ENCODE results near the gene ULBP2.
"Not testable (repeated sequence)": the region's sequence is repeated elsewhere in the genome, so short reads cannot be mapped to it uniquely, and the experiment has no call there.

The ULBP2 gene

DNA sequence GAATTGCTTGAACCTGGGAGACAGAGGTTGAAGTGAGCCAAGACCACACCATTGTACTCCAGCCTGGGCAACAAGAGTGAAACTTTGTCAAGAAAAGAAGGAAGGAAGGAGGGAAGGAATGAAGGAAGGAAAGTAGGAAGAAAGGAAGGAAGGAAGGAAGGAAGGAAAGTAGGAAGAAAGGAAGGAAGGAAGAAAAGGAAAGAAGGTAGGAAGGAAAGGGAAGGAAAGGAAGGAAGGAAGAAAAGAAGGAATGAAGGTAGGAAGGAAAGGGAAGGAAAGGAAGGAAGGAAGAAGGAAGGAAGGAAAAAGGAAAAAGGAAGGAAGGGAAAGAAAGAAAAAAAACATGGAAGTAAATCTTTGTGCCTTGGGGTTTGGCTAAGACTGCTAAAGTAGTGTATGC is 33.6 kb downstream of the ULBP2 start:
- DNase-seq = no peak

DNA sequence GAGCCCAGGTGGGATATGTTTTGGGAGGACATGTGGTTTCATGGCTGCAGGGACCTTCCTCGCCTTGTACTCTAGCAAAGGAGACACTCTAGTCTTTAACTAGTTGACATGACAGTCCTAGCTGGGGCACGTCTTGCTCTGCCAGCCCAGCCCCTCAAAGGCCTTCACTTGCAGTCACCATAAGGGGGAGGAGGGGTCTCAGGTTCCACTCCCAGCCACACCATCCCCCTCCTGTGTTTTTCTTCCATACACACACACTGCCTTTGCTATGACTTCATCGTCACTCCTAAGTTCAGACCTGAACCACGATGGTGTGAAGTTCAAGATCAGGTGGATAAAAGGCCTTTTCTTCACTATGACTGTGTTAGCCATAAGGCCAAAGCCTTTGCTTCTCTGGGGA is 35.4 kb downstream of the ULBP2 start:
- no peak for DNase-seq

DNA sequence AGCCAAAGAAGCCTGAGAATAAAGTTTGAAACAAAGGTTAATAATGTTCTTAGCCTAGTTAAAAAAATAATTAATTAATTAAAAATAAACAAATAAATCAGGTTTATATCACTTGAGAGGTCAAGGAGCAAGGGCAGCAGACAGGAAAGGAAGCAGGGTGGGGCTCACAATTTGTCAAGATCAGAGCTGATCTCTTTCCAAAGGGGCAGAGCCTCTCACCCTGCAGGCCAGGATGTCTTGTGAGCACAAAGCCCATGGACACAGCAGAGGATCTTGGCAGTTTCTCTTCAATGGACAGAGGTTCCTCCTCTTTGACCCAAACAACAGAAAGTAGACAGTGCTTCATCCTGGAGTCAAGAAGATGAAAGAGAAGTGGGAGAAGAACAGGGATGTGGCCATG is 36.8 kb downstream of the ULBP2 start:
- DNase-seq = no peak

DNA sequence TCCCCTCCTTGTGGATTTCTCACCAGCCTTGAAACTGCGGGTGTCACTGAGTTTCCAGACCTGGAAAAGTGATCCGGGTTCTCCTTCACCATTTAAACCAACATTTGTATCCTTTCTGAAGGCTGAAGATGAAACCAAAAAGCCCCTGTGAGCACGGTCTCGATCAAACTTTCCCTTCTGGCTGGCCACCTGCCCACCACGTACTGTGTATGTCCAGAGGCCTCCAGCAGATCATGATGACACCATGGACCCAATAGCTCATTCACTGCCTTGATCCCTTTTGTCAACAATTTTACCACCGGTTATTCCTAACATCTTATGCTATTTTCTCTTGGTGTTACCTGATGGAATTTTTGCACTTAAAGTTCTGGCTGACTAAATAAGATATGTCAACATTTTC is 37.5 kb downstream of the ULBP2 start:
- DNase-seq = no peak

DNA sequence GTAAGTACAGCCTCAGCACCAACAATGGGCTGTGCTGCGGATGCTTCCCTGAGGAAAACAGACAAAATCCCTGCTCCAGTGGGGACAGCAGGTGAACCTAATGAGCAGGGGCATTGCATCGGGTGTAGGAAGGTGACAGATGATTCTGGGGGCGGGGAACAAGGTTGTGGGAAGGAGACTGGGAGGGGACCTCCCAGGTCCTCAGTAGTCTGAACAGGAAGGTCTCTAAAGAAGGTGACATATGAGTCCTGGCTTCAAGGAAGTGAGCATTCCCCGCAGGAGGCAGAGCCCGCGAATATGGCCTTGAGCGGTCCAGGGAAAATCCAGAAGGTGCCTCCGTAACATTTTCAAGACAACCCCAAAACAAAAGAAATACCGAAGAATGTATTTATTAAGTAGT is 41.3 kb downstream of the ULBP2 start:
- no peak for DNase-seq

DNA sequence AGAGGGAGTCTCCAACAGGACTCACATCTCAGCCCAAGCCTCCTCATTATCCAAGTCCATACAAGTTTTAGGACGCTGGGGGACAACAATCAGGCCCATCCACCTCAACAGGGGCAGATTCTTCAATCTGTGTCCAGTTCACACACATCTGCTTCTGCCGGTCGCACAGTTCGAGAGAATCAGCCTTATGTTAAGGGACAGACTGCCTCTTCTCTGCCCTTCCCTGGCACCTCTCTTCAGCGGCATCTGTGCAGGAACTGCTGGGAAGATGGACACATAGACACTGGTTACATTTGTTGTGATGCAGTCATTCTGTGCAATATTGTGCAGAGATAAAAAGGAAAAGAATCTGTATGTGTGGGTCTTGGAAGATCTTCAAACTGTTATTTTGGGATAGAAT is 43.0 kb downstream of the ULBP2 start:
- no peak for DNase-seq

DNA sequence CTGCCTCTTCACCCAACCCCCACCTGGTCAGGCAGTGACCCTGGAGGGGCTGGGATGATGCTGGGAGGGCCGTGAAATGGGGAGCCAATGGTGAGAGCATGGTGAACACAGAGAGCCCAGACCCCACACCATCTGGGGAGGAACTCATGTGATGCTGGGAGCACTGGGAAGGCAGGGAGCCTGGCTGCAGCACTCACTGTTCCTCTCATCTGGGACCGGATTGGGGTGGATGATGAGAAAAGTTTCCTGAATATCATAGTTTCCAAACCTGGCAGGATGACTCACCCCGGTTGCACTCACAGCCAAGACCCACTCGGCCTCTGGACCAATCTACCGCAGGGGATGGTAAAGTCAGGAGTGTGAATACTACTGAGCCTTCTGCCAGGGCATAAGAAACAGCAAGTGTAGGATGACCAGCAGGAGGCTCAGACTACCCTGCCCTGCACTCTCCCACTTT is 43.7 kb downstream of the ULBP2 start:
- DNase-seq = no peak

DNA sequence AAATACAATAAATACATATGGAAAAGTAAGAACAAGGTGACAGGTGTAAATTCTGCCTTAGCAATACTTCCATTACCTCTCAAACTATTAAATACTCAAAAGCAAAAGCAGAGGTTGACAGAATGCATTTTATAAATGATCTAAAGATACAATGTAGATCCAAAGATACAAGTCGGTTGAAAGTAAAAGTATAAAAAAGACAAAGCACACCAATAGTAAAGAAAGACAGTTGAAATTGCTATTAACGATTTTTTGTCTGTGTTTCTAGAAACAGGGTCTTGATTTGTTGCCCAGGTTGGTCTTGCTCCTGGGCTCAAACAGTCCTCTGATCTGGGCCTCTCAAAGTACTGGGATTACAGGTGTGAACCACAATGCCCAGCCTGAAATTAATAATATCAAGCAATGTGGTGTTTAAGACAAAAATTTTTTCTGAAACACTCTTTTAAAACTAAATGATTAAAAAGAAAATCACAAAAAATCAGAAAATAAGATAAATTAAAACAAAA is 45.8 kb downstream of the ULBP2 start:
- DNase-seq = no peak

DNA sequence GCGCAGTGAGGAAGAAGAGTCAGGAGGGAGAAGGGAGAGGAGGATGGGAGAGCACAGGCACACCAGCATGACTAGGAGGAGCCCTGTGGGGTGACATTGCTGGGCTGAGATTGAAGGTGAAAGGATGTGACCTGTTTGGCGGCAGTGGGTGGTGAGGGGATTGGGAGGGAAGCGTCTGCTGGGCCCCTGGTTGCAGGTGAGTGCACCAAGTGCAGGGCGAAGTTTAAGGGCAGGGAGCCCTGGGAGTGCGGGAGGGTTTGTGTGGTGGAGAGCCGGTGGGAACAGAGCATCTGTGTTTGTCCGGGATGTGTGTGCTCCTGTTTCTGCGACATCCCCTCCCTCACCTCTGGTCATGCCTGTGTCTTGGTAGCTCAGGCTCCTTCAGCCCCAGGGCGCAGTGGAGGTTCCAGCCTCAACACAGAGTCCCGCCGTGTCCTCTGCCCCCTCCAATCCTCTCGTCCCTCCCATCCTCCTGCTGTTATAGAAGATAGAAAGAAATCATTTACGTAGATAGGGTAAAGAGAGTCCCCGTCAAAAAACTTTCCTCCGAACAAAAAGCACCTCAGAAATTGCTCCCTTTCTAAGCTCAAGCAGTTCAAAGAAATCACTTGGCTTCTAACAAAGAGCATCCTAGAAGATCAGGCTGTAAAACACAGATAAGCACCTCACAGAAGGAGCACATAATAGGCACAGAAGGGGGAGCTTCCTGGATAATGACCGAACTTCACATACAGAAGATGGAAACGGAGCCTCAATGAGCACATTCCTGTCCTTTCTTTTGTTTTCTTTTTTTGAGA is 46.9 kb downstream of the ULBP2 start:
- DNase-seq = no peak

DNA sequence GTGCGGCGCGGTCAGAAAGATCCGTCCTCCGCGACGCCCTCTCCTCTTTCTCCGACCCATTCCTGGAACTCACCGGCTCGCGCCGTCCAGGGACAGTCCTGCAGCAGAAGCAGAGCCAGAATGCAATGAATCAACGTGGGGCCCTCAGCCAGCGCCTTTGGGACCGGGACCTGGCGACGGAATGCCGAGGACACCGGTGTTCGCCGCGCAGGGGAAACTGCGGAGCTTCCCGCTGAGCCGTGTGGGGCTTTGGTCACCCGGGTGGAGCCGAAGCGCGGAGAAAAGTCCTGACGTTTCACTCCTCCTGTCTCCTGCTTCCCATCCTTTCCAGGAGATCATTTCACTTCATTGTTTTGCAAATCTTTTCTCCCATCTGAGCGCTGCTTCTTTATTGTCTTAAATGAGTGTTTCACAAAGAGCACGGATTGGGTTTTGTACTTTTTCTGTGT is 48.4 kb downstream of the ULBP2 start:
- no peak for DNase-seq

DNA sequence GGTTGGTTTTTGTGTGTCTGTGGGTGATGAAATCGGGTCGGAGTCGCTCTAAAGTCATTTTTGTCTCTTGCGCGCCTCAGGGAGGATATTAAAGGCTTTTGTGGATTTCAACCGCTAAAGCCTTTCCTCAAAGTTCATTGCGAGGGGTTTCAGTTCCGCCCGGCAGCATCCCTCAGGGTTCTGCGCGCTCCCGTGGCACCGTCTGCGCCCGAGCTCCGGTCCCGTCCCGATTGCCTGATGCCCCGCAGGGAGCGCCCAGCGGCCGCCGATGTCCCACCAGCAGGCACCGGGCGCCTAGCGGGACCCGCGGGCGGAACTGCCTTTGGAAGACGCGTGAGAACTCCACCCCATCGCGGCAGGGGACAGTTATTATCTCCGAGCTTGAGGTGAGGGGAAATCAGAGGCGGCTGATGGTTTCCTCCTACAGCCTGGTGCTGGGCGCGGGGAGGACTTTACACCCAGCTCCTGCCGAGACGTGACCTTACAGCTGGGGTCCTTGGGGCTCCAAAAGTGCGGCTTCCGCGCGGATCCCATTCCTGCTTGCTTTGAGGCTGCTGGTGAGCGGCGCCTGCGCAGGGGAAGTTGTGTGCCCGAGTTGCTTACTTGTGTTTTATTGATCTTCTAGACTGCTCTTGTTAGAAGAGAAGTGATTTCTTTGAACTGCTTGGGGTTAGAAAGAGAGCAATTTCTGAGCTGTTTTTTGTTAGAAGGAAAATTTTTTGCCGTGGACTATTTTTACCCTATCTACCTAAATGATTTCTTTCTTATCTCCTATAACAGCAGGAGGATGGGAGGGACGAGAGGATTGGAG is 49.1 kb downstream of the ULBP2 start:
- peak; percentile 2 for DNase-seq

DNA sequence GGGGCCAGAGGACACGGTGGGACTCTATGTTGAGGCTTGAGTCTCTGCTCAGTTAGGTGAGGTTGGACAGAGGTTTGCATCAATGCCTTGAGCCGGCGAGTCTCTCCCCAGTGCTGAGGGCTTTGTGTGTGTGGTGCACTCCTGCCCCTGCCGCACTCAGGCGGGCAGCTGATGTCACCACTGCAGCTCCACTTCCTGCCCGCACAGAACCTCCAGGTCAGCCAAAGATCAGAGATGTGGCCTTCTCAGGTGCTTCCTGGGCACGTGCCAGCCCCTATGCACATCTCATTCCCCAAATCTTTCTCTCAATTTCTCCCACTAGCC is 49.6 kb downstream of the ULBP2 start:
- DNase-seq = not testable (repeated sequence)

DNA sequence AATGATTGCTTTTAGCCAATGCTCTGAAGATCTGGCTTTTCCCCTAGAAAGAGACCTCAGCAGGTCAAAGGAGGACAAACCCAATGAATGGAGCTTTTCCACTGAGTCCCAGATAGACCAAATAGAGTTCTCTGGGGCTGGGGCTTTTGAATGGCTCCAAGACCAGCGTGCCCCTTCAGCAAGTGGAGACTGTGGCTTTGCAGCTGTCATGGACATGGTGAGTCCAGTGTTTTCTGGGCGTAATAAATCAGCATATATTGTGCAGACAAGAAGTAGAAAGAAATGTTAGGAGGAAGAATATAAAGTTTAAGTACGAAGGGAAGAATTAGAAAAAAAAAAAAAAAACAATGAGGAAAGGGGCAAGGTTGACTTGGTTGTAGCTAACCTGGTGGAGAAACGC is 50.0 kb downstream of the ULBP2 start:
- DNase-seq = no peak

DNA sequence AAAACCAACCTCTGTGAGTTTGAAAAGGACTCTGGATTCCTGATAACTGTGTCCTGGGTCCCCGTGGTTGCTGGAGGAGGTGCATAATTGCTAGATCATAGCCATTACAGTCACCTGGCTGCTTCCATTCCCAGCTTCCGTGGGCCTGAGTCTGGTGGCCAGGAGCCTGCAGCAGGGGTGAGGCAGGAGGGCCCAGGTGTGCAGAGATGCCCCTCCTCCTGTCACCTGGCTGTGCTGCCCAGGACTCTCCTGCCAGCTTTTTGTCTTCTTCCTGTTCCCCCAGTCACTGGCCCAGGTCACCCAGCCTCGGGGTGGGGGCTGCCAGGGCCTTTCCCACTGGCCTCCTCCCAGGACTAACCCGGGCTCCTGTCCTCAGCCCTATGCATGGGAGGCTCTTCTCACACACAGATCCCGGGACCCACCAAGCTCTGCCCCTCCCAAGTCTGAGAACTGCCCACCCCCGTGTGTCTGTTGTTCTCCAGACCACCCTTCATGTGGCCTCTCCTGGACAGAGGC is 53.5 kb downstream of the ULBP2 start:
- DNase-seq = no peak

DNA sequence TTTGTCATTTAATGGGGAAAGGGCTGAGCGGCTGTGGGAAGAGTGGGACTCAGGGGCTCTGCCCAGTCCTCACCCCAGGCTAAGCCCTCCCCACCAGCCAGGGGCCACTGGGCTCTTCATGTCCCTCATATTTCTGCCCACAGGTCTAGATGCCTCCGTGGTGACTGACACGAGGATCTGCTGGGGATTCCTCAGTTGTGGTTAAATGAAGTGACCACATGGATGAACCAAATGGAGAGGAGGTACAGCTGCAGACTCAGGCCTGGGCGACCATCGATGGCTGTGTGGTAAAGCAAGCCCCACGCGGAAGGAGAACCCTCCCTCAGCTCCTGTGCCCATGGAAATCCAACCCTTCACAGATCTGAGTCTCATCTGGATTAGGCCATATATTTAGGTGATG is 54.2 kb downstream of the ULBP2 start:
- no peak for DNase-seq
